Ecto neural progenitor cell (in vitro differentiated cells): ENCODE results near the gene FOXC2.

Source experiments
- DNase-seq: peaks from one replicate; pipeline ENCODE4 v3.0.0-alpha.2; 2018; ENCODE audit warnings: low spot score

Gene FOXC2

DNA sequence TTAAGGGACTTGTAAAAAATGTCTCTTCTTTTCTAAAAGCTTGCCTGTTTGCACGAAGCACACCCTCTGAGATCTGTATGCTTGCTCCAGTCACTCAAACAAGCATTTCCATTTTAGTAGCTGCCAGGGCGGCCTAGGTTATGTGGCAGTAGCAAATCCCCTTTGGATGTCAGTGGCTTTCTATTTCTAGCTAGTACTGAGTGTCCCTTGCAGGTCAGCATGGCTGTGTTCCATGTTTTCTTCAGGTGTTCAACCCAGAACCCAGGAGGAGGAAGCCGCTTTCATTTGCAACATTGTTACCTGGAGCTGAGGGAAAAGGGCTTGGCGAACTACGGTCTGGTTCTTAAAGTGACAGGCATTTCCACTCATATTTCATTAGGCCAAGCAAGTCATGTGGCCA is 48.1 kb downstream of the FOXC2 start:
- DNase-seq, result no peak

DNA sequence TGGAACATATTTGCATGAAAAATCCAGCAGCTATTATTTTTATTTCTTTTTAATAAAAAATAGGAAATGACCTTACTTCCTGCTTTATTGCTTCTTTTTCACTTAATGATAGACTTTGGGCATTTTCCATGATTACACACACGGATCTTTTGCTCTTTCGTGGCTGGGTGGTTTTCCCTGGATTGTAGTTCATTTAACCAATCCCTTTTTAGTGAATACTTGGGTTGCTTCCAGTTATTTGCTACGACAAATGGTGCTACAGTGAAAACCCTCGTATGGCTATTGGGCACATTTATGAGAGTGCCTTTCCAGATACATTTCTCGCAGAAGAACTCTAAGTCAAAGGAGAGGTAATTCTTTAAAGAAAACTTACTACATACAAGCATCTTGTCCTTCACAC is 50.3 kb downstream of the FOXC2 start:
- DNase-seq, result no peak

DNA sequence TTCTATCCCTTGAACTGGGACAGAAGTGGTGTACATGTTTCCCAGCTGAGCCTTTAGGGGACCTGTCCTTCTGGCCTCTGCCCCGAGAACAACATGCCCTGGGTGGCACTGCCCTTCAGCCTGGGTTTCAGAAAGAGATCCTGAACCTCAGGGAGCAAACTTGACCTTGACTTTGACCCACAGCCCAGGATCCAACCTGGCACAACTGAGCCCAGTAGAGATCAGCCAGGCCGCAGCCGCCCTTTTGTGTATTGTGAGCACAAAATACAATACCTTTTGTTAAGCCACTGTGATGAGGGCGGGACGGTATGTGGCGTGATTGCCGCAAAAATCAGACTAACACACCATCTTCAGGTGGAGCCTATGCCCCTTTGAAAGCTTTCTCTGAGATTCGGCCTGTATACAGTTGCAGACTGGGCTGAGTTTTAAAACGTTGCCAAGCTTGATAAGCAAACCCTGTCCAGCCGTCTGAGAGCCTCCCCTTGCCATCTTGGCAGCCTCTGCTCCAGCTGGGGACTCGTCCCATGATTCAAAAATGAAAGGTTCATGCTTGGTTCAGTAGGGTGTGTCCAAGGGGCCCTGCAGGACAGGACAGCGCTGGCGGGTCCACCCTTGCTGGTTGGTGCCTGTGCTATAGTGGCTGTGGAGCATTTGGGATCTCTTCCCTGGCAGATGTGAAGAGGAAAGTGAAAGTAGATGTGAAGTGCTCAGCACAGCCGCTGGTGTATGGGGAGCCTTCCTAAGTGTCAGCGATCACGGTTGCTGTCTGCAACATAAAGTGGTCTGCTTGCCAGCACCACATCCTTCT is 52.0 kb downstream of the FOXC2 start:
- no peak for DNase-seq
